ENCODE measurements around the gene ACOT12. TPM values are rescaled to one million over a fixed set of nuclear protein-coding genes. Genes with fewer than 3 reads are reported as not detected.

The ACOT12 gene
- total RNA-seq, 1 experiment from 2014 or later = not detected

- no peaks in the 10 kb centered on the region for H3K23me2 ChIP-seq (ENCODE audit: insufficient read length, low read depth, low read length, poor library complexity, severe bottlenecking)
- H3K36me3 Mint-ChIP-seq (ENCODE audit: insufficient read depth in 1 of 3, low read depth in 3 of 3) = peaks cover 0 to 17% (median 7%) of the 10 kb centered on the region in 3 experiments; a peak in 5 of 7 replicates
- no peak overlapping the region for H3K27ac ChIP-seq (ENCODE audit: insufficient read length, low read depth, low read length)
- no peak overlapping the region for H2BK5ac ChIP-seq (ENCODE audit: insufficient read length, low read length)
- TF ChIP-seq CTCF (conservative IDR thresholded peaks at IDR 0.05) = no peak
- H3K4me2 ChIP-seq (ENCODE audit: insufficient read depth, insufficient read length, low read length) = no peak overlapping the region
- H4K20me1 ChIP-seq (ENCODE audit: control insufficient read depth, insufficient read depth, insufficient read length) = no peaks in the 10 kb centered on the region
- no peaks in the 10 kb centered on the region; the same call in 1 of the 2 replicates for H3K4me1 ChIP-seq (ENCODE audit: insufficient read depth, low read length)
- no peak overlapping the region for H2AFZ ChIP-seq (ENCODE audit: low read length)
- H4K91ac ChIP-seq (ENCODE audit: insufficient read length, low read depth, low read length) = no peak overlapping the region
- H3K9ac ChIP-seq (ENCODE audit: extremely low read depth, insufficient read length, low read length) = no peak overlapping the region
- no CpG with 5 or more reads among the region's 2 CpGs for WGBS (ENCODE audit: extremely low coverage, insufficient read length, low lambda C conversion rate)
- H2BK20ac ChIP-seq (ENCODE audit: low read depth, low read length, poor library complexity, severe bottlenecking) = no peak overlapping the region
- no peaks in the 10 kb centered on the region for H3K27me3 ChIP-seq (ENCODE audit: insufficient read depth, low read length)
- no peaks in the 10 kb centered on the region for H3K9me3 ChIP-seq (ENCODE audit: control insufficient read depth, low read depth, low read length)
- no peak overlapping the region for H3K27ac Mint-ChIP-seq
- no peak overlapping the region for H3K4ac ChIP-seq (ENCODE audit: low read depth, low read length)
- H3K79me1 ChIP-seq (ENCODE audit: insufficient read depth, low read depth, low read length, poor library complexity, severe bottlenecking) = no peaks in the 10 kb centered on the region
- H3T11ph ChIP-seq (ENCODE audit: low read length) = no peak overlapping the region
- H2BK15ac ChIP-seq (ENCODE audit: low read depth, low read length) = no peak overlapping the region
- H3K4me1 Mint-ChIP-seq = peaks cover 7 to 19% of the 10 kb centered on the region in 2 experiments; a peak in 3 of 4 replicates
- no peak overlapping the region for H4K8ac ChIP-seq (replicated peaks; ENCODE audit: insufficient read length, low read depth, low read length)
- no peak overlapping the region for H2BK120ac ChIP-seq (ENCODE audit: low read depth, low read length, poor library complexity, severe bottlenecking)
- no peak overlapping the region for H2BK12ac ChIP-seq (ENCODE audit: insufficient read length, low read depth, low read length)
- H3K4me3 Mint-ChIP-seq = no peak overlapping the region
- H3K27me3 Mint-ChIP-seq (ENCODE audit: low read depth) = no peaks in the 10 kb centered on the region
- DNase-seq = no peak
- no peak overlapping the region for H3K14ac ChIP-seq (ENCODE audit: insufficient read depth, low read length)
- H3K9me3 Mint-ChIP-seq = no peaks in the 10 kb centered on the region
- H3K56ac ChIP-seq (ENCODE audit: insufficient read length, low read depth, low read length) = no peak overlapping the region
- H4K5ac ChIP-seq (ENCODE audit: insufficient read length, low read depth, low read length) = no peak overlapping the region
- H2AK5ac ChIP-seq (ENCODE audit: insufficient read length, low read length) = no peak overlapping the region
- H3K79me2 ChIP-seq (ENCODE audit: insufficient read depth, low read length) = no peaks in the 10 kb centered on the region
- H3K18ac ChIP-seq (ENCODE audit: insufficient read length, low read depth, low read length) = no peak overlapping the region
- H3K23ac ChIP-seq (ENCODE audit: insufficient read length, low read depth, low read length) = no peak overlapping the region
These were observed 77.4 kb downstream of the ACOT12 start for GRCh38 chr5:81316571-81316970.

Measured in H9 (cell line).